IPS-NIHi7 (cell line): ENCODE data around the gene PCBP1.
"Not testable (repeated sequence)": the region's sequence is repeated elsewhere in the genome, so short reads cannot be mapped to it uniquely, and the experiment has no call there.

Experiments used
- DNase-seq: peaks from one replicate; pipeline ENCODE4 v3.0.0; 2012; ENCODE audit warnings: mixed read lengths; ENCODE audit errors: extremely low spot score

PCBP1 gene

GRCh38 chr2:70081221-70081620 lies 6.1 kb upstream of the PCBP1 start:
- DNase-seq, result no peak

GRCh38 chr2:70083344-70084156 lies 3.7 kb upstream of the PCBP1 start:
- no peak for DNase-seq

GRCh38 chr2:70084973-70085710 lies 2.1 kb upstream of the PCBP1 start:
- peak; percentile 82 for DNase-seq

GRCh38 chr2:70085711-70086277 lies 1.5 kb upstream of the PCBP1 start:
- DNase-seq, result no peak

GRCh38 chr2:70086278-70086837 lies 919 bp upstream of the PCBP1 start:
- DNase-seq, result peak; percentile 48

- no peak for DNase-seq
Observed at GRCh38 chr2:70087702-70088597, 673 bp downstream of the PCBP1 start.

GRCh38 chr2:70088598-70089219 lies 1.4 kb downstream of the PCBP1 start:
- no peak for DNase-seq

GRCh38 chr2:70089220-70089982 lies 2.1 kb downstream of the PCBP1 start:
- peak; percentile 58 for DNase-seq

- no peak for DNase-seq
Observed at GRCh38 chr2:70089983-70090525, 2.8 kb downstream of the PCBP1 start.

GRCh38 chr2:70090706-70091334 lies 3.5 kb downstream of the PCBP1 start:
- no peak for DNase-seq

GRCh38 chr2:70091364-70091763 lies 4.1 kb downstream of the PCBP1 start:
- no peak for DNase-seq

GRCh38 chr2:70091816-70092215 lies 4.5 kb downstream of the PCBP1 start:
- no peak for DNase-seq

- DNase-seq, result not testable (repeated sequence)
Observed at GRCh38 chr2:70092576-70093243, 5.4 kb downstream of the PCBP1 start.

- no peak for DNase-seq
Observed at GRCh38 chr2:70094171-70094977, 7.1 kb downstream of the PCBP1 start.

GRCh38 chr2:70094978-70095719 lies 7.9 kb downstream of the PCBP1 start:
- DNase-seq, result no peak

GRCh38 chr2:70095720-70096670 lies 8.7 kb downstream of the PCBP1 start:
- DNase-seq, result no peak
